ENCODE data around the gene MEGF9.

Gene MEGF9

DNA sequence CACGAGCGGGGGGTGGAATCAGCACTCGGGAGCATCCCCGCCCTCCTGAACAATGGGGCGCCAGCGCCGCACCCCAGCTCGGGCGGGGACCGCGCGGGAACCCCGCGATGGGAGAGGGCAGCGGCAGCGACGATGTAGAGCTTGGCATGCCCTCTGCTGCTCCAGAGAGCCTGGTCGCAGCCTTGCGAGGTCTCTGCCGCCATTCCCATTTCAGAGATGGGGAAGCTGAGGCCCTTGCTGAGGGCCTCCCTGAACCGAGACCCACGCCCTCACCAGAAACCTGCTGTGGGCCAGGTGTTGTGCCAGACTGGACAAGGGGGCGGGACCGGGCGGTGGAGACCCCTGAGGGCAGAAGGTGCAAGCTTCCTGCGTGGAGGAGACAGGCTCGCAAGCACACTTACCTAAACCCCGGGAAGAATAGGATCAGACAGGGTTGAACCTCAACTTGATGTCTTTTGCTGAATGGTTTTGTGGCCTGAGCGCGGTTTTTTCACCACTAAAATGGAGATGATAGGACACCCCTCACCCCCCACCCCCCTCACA lies 647 bp upstream of the MEGF9 start:
- Histone ChIP-seq H3K4me3 (ENCODE audit: low read length) (peak overlapping the region; percentile 86), H3K9me2 (replicated peaks; ENCODE audit: control insufficient read depth, low read length) (no peaks in the 10 kb centered on the region), H3K27ac (ENCODE audit: low read depth, low read length) (no peak overlapping the region), H3K36me3 (ENCODE audit: control insufficient read depth, low read length) (no peaks in the 10 kb centered on the region), H3K79me2 (ENCODE audit: control insufficient read depth, low read length) (peaks cover 17% of the 10 kb centered on the region), H4K20me1 (ENCODE audit: control insufficient read depth, insufficient read depth, low read depth, low read length) (no peaks in the 10 kb centered on the region), H3K9me3 (ENCODE audit: control insufficient read depth, insufficient read depth, low read length) (no peaks in the 10 kb centered on the region), H3K27me3 (ENCODE audit: control insufficient read depth, low read length) (no peaks in the 10 kb centered on the region), H3F3A (ENCODE audit: control insufficient read depth, insufficient read depth) (peaks cover 6% of the 10 kb centered on the region; the same call in 1 of the 2 replicates), H3K4me2 (ENCODE audit: low read length) (peak overlapping the region; percentile 89), H3K4me1 (ENCODE audit: control insufficient read depth, low read length) (peaks cover 38% of the 10 kb centered on the region)
- no peak for TF ChIP-seq EZH2phosphoT487 (IDR thresholded peaks at IDR 0.05; ENCODE audit: borderline replicate concordance, low read length)
- TF ChIP-seq, protein P1, sequence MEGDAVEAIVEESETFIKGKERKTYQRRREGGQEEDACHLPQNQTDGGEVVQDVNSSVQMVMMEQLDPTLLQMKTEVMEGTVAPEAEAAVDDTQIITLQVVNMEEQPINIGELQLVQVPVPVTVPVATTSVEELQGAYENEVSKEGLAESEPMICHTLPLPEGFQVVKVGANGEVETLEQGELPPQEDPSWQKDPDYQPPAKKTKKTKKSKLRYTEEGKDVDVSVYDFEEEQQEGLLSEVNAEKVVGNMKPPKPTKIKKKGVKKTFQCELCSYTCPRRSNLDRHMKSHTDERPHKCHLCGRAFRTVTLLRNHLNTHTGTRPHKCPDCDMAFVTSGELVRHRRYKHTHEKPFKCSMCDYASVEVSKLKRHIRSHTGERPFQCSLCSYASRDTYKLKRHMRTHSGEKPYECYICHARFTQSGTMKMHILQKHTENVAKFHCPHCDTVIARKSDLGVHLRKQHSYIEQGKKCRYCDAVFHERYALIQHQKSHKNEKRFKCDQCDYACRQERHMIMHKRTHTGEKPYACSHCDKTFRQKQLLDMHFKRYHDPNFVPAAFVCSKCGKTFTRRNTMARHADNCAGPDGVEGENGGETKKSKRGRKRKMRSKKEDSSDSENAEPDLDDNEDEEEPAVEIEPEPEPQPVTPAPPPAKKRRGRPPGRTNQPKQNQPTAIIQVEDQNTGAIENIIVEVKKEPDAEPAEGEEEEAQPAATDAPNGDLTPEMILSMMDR (IDR thresholded peaks at IDR 0.05; ENCODE audit: low read depth, low read length, poor library complexity, severe bottlenecking), result no peak

DNA sequence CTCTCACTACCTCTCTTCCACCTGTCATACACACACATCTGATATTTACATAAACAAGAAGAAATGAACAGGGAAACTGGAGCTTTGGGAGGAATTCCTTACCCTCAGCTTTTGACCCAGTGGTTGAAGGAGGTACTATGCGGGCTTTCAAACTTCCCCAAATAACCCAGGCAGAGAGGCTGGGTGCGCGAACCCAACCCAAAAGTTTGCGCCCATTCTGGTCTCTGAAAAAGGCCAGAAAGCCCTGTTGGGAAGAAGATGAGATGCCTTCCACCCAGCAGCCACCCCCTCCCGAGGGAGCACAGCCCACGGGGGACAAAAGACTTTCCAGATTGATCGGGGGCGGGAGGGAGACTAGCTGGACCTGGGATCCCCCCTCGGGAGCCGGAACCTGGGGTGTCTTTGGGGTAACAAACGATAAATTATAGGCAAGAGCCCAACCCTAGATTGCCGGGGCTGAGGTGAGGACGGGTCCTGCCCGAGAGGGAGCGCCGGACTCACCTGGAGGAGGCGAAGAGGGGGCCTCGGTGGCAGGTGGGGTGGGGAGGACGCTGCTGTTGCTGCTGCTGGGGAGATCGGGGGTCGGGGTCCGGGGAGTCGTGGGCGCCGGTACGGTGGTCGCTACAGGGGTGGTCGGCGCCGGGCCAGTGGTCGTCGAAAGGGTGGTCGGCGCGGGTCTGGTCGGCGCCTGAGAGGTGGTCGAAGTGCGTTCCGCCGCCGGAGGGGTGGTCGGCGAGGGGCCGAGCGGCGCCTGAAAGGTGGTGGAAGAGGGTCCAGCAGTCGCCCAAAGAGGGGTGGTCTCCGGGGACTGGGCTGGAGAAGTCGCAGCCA lies 798 bp downstream of the MEGF9 start:
- H3K9me3 ChIP-seq (ENCODE audit: control insufficient read depth, insufficient read depth, low read length), result no peaks in the 10 kb centered on the region
- H3K27me3 ChIP-seq (ENCODE audit: control insufficient read depth, low read length), result no peaks in the 10 kb centered on the region
- peaks cover 38% of the 10 kb centered on the region for H3K4me1 ChIP-seq (ENCODE audit: control insufficient read depth, low read length)
- TF ChIP-seq EZH2phosphoT487 (IDR thresholded peaks at IDR 0.05; ENCODE audit: borderline replicate concordance, low read length), result no peak
- TF ChIP-seq, protein P1 (IDR thresholded peaks at IDR 0.05; ENCODE audit: low read depth, low read length, poor library complexity, severe bottlenecking), result peak; percentile 7
- H3K36me3 ChIP-seq (ENCODE audit: control insufficient read depth, low read length), result no peaks in the 10 kb centered on the region
- H3K79me2 ChIP-seq (ENCODE audit: control insufficient read depth, low read length), result peaks cover 17% of the 10 kb centered on the region
- H3K27ac ChIP-seq (ENCODE audit: low read depth, low read length), result no peak overlapping the region
- peaks cover 6% of the 10 kb centered on the region for H3F3A ChIP-seq (ENCODE audit: control insufficient read depth, insufficient read depth)
- H3K4me3 ChIP-seq (ENCODE audit: low read length), result peak overlapping the region; percentile 86
- no peaks in the 10 kb centered on the region for H4K20me1 ChIP-seq (ENCODE audit: control insufficient read depth, insufficient read depth, low read depth, low read length)
- peak overlapping the region; percentile 89 for H3K4me2 ChIP-seq (ENCODE audit: low read length)
- H3K9me2 ChIP-seq (replicated peaks; ENCODE audit: control insufficient read depth, low read length), result no peaks in the 10 kb centered on the region

DNA sequence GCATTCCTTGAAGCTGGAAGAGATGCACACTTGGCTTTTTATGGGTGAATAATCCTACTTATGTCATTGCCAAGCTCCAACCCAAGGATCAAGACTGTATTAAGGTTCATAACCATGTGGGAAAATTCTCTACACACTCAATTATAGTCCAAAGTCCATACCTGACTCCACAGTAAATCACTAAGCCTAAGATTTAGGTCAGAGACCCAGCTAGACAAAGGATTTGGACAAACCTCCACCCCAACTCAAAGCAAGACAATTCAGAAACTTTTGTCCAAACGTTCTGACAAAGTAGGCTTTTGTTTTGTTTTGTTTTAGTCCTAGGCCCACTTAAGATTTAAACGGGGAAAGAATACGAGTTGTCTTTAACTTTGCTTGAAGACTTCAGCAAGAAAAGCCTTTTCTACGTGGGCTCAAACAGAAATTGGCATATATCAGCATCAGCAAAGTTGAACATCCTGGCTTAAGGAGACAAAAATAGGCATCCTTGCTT lies 1.7 kb downstream of the MEGF9 start:
- Histone ChIP-seq H3K4me1 (ENCODE audit: control insufficient read depth, low read length) (peaks cover 38% of the 10 kb centered on the region), H3F3A (ENCODE audit: control insufficient read depth, insufficient read depth) (peaks cover 6% of the 10 kb centered on the region), H3K9me2 (replicated peaks; ENCODE audit: control insufficient read depth, low read length) (no peaks in the 10 kb centered on the region), H3K4me3 (ENCODE audit: low read length) (peak overlapping the region; percentile 86), H3K27ac (ENCODE audit: low read depth, low read length) (no peak overlapping the region), H3K36me3 (ENCODE audit: control insufficient read depth, low read length) (no peaks in the 10 kb centered on the region), H3K4me2 (ENCODE audit: low read length) (peak overlapping the region; percentile 89), H3K79me2 (ENCODE audit: control insufficient read depth, low read length) (peaks cover 17% of the 10 kb centered on the region), H4K20me1 (ENCODE audit: control insufficient read depth, insufficient read depth, low read depth, low read length) (no peaks in the 10 kb centered on the region), H3K9me3 (ENCODE audit: control insufficient read depth, insufficient read depth, low read length) (no peaks in the 10 kb centered on the region), H3K27me3 (ENCODE audit: control insufficient read depth, low read length) (no peaks in the 10 kb centered on the region)
- TF ChIP-seq, protein P1 (IDR thresholded peaks at IDR 0.05; ENCODE audit: low read depth, low read length, poor library complexity, severe bottlenecking), result no peak
- no peak for TF ChIP-seq EZH2phosphoT487 (IDR thresholded peaks at IDR 0.05; ENCODE audit: borderline replicate concordance, low read length)

Data from DOHH2 (cell line).